Hematopoietic multipotent progenitor cell treated with erythropoietin and hydrocortisone succinate and interleukin-3 and kit ligand, for 8 days (in vitro differentiated cells): ENCODE results near the gene TMEM129.
A peak's percentile ranks its signal among the peaks of the same experiment; 100 is the strongest.
"Not testable (repeated sequence)": the region's sequence is repeated elsewhere in the genome, so short reads cannot be mapped to it uniquely, and the experiment has no call there.

Experiments
- DNase-seq: peaks from one replicate; pipeline ENCODE4 v3.0.0-alpha.2; 2015

The TMEM129 gene

GRCh38 chr4:1686440-1687036, 34.6 kb downstream of the TMEM129 start:
- DNase-seq: no peak

- no peak for DNase-seq
Measured at GRCh38 chr4:1685235-1686150, 35.6 kb downstream of the TMEM129 start.

GRCh38 chr4:1684506-1685234, 36.5 kb downstream of the TMEM129 start:
- DNase-seq: no peak

GRCh38 chr4:1683736-1684505, 37.2 kb downstream of the TMEM129 start, which contains the start of gene FAM53A:
Gene FAM53A, minus strand, starts transcription at chr4:1684313. Its CDS starts 15,572 bp downstream, at chr4:1668741.
- peak; percentile 87 for DNase-seq

DNA sequence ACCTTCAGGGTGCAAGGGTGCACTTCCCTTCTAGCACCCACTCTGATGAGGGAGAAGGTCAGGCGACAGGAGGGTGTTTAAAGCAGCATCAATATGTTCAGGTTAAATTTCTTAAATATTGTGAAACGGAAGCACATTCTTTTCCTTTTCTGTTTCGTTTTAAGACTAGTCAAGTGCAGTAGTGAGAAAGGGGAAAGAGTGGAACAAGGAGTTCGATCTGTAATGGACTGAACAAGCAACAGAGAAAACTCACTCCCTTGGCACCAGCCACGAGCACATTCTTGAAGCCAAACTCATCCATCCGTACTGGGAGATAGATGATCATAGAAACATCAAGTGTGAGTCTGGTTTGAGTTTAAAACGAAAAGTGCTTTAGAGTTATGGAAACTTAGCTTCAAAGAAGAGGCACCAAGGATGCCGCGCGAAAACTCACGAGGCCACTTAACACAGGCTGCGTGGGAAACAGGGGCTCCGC, 37.8 kb downstream of the TMEM129 start:
- DNase-seq: peak; percentile 46

DNA sequence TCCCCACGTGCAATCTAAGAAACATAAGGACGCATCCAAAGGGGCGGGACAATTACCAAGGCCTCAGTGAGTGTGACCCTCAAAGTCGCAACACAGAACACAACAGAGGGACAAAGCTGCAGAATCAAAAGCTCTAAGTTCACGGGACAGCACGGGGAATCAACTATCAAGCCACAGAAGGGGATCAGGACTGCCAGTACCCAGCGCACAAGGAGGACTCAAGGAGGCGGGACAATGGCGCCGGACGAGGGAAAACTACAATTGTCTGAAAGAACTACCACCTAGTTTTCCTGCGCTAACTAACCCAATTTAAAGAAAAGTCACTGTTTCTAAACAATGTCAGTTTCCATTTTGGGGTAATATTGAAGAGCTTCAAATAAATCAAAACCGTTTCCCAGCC, 38.3 kb downstream of the TMEM129 start:
- DNase-seq: no peak

DNA sequence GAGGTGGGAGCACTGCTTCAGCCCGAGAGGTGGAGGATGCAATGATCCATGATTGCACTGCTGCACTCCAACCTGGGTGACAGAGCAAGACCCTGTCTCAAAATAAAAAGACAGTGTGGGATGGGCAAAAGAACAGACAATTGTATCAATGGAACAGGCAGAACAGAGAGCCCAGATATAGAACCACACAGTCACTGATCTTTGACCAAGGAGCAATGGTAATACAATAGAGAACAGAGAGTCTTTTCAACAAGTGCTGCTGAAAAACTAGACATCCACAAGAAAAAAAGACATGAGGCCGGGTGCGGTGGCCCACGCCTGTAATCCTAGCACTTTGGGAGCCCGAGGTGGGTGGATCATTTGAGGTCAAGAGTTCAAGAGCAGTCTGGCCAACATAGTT, 42.9 kb downstream of the TMEM129 start:
- DNase-seq: no peak

- DNase-seq: peak; percentile 84
Measured at GRCh38 chr4:1676605-1677525, 44.3 kb downstream of the TMEM129 start.

- no peak for DNase-seq
Measured at GRCh38 chr4:1675802-1676137, 45.4 kb downstream of the TMEM129 start.

- no peak for DNase-seq
Measured at GRCh38 chr4:1675136-1675801, 45.9 kb downstream of the TMEM129 start.

- no peak for DNase-seq
Measured at GRCh38 chr4:1674682-1675081, 46.4 kb downstream of the TMEM129 start.

- DNase-seq: no peak
Measured at GRCh38 chr4:1673671-1674070, 47.5 kb downstream of the TMEM129 start.

GRCh38 chr4:1671011-1671410, 50.1 kb downstream of the TMEM129 start:
- DNase-seq: not testable (repeated sequence)

GRCh38 chr4:1670279-1670678, 50.8 kb downstream of the TMEM129 start:
- no peak for DNase-seq

- no peak for DNase-seq
Measured at GRCh38 chr4:1669850-1670249, 51.3 kb downstream of the TMEM129 start.

DNA sequence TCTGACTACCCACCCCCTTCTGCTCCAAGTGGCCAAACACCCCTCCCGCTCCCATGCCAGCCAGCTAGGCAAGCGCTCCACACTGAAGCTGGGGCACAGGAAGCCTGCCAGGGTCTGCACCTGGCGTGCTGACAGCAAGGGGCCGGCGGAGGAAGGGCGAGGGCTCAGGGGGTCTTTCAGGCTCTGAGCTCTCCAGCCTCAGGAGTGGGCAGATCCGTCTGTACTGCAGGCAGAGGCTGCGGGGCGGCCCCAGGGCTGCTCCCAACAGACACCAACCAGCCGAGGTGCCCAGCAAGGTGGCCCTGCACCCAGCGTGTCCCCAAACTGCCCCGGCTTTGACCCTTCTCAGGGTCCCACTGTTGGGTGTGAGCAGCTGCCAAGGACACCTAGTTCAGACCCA, 51.9 kb downstream of the TMEM129 start:
- no peak for DNase-seq

DNA sequence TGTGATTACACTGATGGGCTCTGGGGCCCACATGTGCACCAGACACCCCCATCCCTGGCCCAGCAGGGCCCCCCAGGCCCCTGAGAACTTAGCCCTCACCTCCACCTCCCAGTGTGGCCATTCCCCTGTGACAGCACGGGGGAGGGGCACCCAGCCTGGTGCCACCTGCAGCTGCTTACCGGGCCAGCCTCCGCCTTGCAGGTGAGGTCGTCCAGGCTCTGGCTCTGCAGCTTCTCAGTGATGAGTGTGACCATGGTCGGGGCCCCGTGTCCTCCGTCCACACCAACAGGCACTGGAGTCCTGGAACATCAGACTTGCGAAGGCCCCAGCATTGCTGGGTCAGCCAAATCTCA, 52.7 kb downstream of the TMEM129 start:
- DNase-seq: no peak

GRCh38 chr4:1667273-1667672, 53.9 kb downstream of the TMEM129 start:
- DNase-seq: no peak

GRCh38 chr4:1666391-1666790, 54.7 kb downstream of the TMEM129 start:
- DNase-seq: no peak
